Natural killer cell (primary cell): ENCODE results near the gene F12. TPM values are rescaled to one million over a fixed set of nuclear protein-coding genes. Genes with fewer than 3 reads are reported as not detected.
A peak's percentile ranks its signal among the peaks of the same experiment; 100 is the strongest.

ENCODE experiments used
- ATAC-seq, 3 donors: fragments of 150-1000 bp in 2 of 3; fragments of 200-7000 bp in 1 of 3; cut with Tn5 transposase; 1 replicate in 1 of 3; 2 replicates in 2 of 3; pipeline ENCODE4 v1.10.0; 2021; ENCODE audit warnings: mild to moderate bottlenecking in 2 of 3, moderate library complexity in 2 of 3
- DNase-seq, 2 donors: peaks; one replicate each; pipeline versions ENCODE4 v3.0.0 to v3.0.0-alpha.2; 2013 to 2021; ENCODE audit warnings: mixed read lengths in 1 of 2
- H3K27ac ChIP-seq: one replicate; pipeline ENCODE4 v1.5.1; 2013; ENCODE audit warnings: mild to moderate bottlenecking, low read length
- H3K27me3 ChIP-seq: one replicate; pipeline ENCODE4 v1.6.1; 2013; ENCODE audit warnings: low read length; ENCODE audit not compliant: control insufficient read depth, insufficient read depth
- H3K36me3 ChIP-seq: one replicate; pipeline ENCODE4 v1.6.1; 2013; ENCODE audit warnings: low read length; ENCODE audit not compliant: control insufficient read depth, insufficient read depth
- H3K4me1 ChIP-seq: one replicate; pipeline ENCODE4 v1.6.1; 2013; ENCODE audit warnings: low read length; ENCODE audit not compliant: control insufficient read depth, insufficient read depth
- H3K4me3 ChIP-seq: one replicate; pipeline ENCODE4 v1.5.1; 2013; ENCODE audit warnings: low read length
- H3K9me3 ChIP-seq: one replicate; pipeline ENCODE4 v1.6.1; 2013; ENCODE audit warnings: low read length; ENCODE audit not compliant: control insufficient read depth, insufficient read depth
- H3K27ac Mint-ChIP-seq, 2 donors: one replicate each; pipeline ENCODE4 v1.8.0; 2022; ENCODE audit warnings: mild to moderate bottlenecking in 2 of 2, mixed read lengths in 2 of 2, moderate library complexity in 1 of 2
- H3K27me3 Mint-ChIP-seq, 2 donors: one replicate each; pipeline ENCODE4 v1.8.0; 2022; ENCODE audit warnings: low read depth in 2 of 2, mixed read lengths in 2 of 2
- H3K36me3 Mint-ChIP-seq: one replicate; pipeline ENCODE4 v1.8.0; 2022; ENCODE audit warnings: mixed read lengths
- H3K4me1 Mint-ChIP-seq, 2 donors: one replicate each; pipeline ENCODE4 v1.8.0; 2022; ENCODE audit warnings: mixed read lengths in 2 of 2
- H3K4me3 Mint-ChIP-seq: one replicate; pipeline ENCODE4 v1.8.0; 2022; ENCODE audit warnings: mild to moderate bottlenecking, moderate library complexity, mixed read lengths
- H3K9me3 Mint-ChIP-seq, 2 donors: one replicate each; pipeline ENCODE4 v1.8.0; 2022; ENCODE audit warnings: mixed read lengths in 2 of 2
- WGBS: methylation state at CpG from one replicate; pipeline ENCODE4 v1.1.7; 2013; ENCODE audit warnings: missing lambda C conversion rate; ENCODE audit not compliant: insufficient coverage; 5-methylcytosine and 5-hydroxymethylcytosine counted together
- intact Hi-C: fragments of 100-400 bp; cut with micrococcal nuclease; formaldehyde crosslinking; loops from one replicate; pipeline ENCODE4 v1.14.2; 2022
- total RNA-seq, 4 donors: library from RNA; stranded (reverse); fragments of 120-200 nt in 1 of 4; gene quantifications; one replicate each; pipeline versions ENCODE4 v1.2.3 to v1.2.4, GENCODE V29; 2013 to 2022
- TF ChIP-seq, protein P1 (sequence below): fragments of 200-600 bp; IDR thresholded peaks from one replicate; pipeline ENCODE4 v1.8.0; 2022; ENCODE audit warnings: antibody characterized with exemption

F12 gene
- total RNA-seq, 3 donors from 2014 or later (not counting 1 experiment from before 2014, with no cell fraction given): 0.66 to 1.7 (median 0.93) TPM

DNA sequence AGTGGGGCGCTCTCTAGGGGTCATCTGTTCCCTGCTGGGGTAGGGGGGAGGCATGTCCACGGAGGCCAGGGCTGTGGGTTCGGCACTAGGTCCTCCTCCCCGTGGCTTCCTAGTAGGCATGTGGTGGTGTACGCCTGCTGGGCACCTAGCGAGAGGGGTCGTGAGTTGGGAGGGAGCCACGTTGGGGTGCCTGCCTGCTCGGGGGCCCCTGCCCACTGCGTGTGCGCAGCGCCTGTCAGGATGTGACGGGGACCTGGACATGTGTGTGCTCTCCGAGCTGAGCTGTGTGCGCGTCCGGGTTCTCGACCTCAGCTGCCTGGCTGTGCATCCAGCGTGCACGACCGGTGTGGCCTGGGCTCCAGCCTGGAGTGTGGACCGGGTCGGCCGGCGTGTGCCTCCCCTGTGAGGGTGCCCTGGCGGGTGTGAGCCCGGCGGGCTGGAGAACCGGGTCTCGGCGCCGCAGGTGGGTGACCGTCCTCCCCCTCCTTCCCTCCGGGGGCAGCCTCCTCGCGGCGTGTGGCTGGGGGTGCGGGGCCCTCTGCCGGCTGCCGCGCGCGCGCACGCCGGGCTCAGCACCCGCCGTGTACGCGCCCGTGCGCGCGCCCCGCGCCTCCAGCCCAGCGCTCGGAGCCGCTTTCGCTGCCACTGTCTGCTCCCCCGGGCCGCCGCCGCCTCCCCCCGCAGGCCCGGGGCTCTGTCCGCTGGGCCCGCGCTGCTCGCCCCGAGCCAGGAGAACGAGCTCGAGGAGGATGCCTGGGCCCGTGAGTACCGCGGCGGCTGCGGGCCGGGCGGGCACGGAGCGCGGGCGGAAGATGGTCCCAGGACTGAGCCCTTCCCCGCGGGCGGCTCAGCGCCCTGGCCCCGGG, 37.1 kb upstream of the F12 start, which contains the start of gene PRR7:
Gene PRR7, plus strand, starts transcription at position 615 of the 866 bp plus-strand sequence. CDS start 8,254 bp downstream, outside the sequence.
- WGBS: under 1% methylated on average over 89 of the region's 89 CpGs
- peak within 1 kb of the TSS; percentile 78 for H3K27ac ChIP-seq
- TF ChIP-seq, protein P1, sequence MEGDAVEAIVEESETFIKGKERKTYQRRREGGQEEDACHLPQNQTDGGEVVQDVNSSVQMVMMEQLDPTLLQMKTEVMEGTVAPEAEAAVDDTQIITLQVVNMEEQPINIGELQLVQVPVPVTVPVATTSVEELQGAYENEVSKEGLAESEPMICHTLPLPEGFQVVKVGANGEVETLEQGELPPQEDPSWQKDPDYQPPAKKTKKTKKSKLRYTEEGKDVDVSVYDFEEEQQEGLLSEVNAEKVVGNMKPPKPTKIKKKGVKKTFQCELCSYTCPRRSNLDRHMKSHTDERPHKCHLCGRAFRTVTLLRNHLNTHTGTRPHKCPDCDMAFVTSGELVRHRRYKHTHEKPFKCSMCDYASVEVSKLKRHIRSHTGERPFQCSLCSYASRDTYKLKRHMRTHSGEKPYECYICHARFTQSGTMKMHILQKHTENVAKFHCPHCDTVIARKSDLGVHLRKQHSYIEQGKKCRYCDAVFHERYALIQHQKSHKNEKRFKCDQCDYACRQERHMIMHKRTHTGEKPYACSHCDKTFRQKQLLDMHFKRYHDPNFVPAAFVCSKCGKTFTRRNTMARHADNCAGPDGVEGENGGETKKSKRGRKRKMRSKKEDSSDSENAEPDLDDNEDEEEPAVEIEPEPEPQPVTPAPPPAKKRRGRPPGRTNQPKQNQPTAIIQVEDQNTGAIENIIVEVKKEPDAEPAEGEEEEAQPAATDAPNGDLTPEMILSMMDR: no peak
- H3K9me3 Mint-ChIP-seq: no peaks in the 10 kb centered on the region
- peaks cover 47% of the 10 kb centered on the region for H3K4me1 ChIP-seq
- no peaks in the 10 kb centered on the region for H3K9me3 ChIP-seq
- H3K27me3 Mint-ChIP-seq: no peaks in the 10 kb centered on the region
- H3K4me3 Mint-ChIP-seq: peak within 1 kb of the TSS; percentile 75
- no peaks in the 10 kb centered on the region for H3K36me3 Mint-ChIP-seq
- H3K36me3 ChIP-seq: peaks cover 21% of the 10 kb centered on the region
- no peaks in the 10 kb centered on the region for H3K27me3 ChIP-seq
- ATAC-seq (peak; percentile 62 to 87 (median 71)), DNase-seq (peak; percentile 80 to 92)
- peaks cover 27 to 51% of the 10 kb centered on the region in 2 donors for H3K4me1 Mint-ChIP-seq
- H3K4me3 ChIP-seq: peak within 1 kb of the TSS; percentile 42
- H3K27ac Mint-ChIP-seq: peak within 1 kb of the TSS; percentile 79 to 84
- intact Hi-C loops: loop anchor here (1.0 kb wide), 2 partner anchors 8 to 17 kb away; no protein-coding TSS in a partner anchor

DNA sequence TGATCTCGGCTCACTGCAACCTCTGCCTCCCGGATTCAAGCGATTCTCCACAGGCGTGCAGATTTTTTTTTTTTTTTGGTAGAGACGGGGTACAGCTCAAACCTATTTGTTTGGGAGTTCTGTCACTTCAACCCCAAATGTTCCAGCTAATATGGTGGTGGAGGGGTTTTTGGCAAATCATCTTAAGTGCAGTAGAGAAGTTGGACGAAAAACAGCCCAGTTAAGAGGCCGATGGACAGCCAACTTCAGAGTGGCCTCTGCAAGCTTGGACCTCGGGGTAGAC, 36.5 kb upstream of the F12 start:
- H3K27me3 Mint-ChIP-seq: no peaks in the 10 kb centered on the region
- WGBS: 9% methylated on average over 8 of the region's 8 CpGs
- Histone ChIP-seq H3K27me3 (no peaks in the 10 kb centered on the region), H3K27ac (peak overlapping the region; percentile 78), H3K36me3 (peaks cover 26% of the 10 kb centered on the region), H3K4me1 (peaks cover 47% of the 10 kb centered on the region), H3K4me3 (peak overlapping the region; percentile 42), H3K9me3 (no peaks in the 10 kb centered on the region)
- TF ChIP-seq, protein P1: no peak
- peak overlapping the region; percentile 62 for H3K4me3 Mint-ChIP-seq
- intact Hi-C loops: loop anchor here (1.0 kb wide), 2 partner anchors 8 to 17 kb away; no protein-coding TSS in a partner anchor
- ATAC-seq: no peak
- no peaks in the 10 kb centered on the region for H3K36me3 Mint-ChIP-seq
- peak overlapping the region; percentile 76 to 84 for H3K27ac Mint-ChIP-seq
- H3K4me1 Mint-ChIP-seq: peaks cover 27 to 48% of the 10 kb centered on the region in 2 donors
- H3K9me3 Mint-ChIP-seq: no peaks in the 10 kb centered on the region
- DNase-seq: peak in 1 of 2 donors; percentile 64

DNA sequence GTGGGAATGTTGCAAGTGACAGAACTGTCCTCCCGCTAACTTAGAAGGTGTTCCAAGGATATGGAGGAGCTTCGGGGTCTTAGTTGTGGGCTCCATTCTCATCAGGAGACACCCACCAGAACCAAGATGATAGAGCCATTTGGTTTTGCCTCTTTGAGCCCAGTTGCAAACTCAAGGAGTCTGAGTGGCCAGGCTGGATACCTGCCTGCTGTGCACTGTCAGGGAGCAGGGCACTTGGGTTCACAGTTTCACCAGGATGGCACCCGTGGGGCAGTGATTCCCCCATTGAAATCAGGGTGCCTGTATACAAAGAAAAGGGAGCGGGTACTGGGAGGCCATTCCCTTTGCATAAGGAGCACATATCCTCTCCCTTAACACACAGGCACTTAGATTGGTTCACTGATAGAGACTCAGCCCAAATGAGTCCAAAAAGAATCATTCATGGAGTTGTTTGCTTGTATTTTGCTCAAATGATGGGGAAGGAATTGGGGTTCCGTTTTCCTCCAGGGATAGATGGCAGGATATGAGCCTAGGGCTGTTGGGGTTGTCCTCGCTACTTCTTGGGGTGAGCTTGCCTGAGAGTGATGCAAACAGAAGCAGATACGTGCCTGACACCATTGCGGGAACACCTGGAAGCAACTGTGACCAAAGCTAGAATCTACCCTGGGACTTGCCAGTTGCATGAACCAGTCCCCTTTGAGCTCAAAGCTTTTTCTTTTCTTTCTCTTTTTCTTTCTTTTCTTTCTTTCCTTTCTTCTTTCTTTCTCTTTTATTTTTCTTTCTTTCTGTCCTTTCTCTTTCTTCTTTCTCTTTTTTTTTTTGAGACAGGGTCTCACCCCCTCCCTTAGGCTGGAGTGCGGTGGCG, 35.9 kb upstream of the F12 start:
- no peak for ATAC-seq
- 56% methylated on average over 8 of the region's 10 CpGs for WGBS

More for the DNA sequence above, 35.9 kb upstream of the F12 start:
- Histone ChIP-seq H3K27me3 (no peaks in the 10 kb centered on the region), H3K27ac (peak overlapping the region; percentile 78), H3K4me1 (peaks cover 51% of the 10 kb centered on the region), H3K36me3 (peaks cover 32% of the 10 kb centered on the region), H3K4me3 (no peak overlapping the region), H3K9me3 (no peaks in the 10 kb centered on the region)
- no peaks in the 10 kb centered on the region for H3K9me3 Mint-ChIP-seq
- H3K4me3 Mint-ChIP-seq: peak overlapping the region; percentile 62
- intact Hi-C loops: no loop called here
- peak in 1 of 2 donors; percentile 86 for DNase-seq
- peaks cover 27 to 45% of the 10 kb centered on the region in 2 donors for H3K4me1 Mint-ChIP-seq
- H3K36me3 Mint-ChIP-seq: no peaks in the 10 kb centered on the region
- peak overlapping the region; percentile 76 to 84 for H3K27ac Mint-ChIP-seq
- H3K27me3 Mint-ChIP-seq: no peaks in the 10 kb centered on the region
- TF ChIP-seq, protein P1: no peak
